ENCODE data around the gene MNT.

Gene MNT

DNA sequence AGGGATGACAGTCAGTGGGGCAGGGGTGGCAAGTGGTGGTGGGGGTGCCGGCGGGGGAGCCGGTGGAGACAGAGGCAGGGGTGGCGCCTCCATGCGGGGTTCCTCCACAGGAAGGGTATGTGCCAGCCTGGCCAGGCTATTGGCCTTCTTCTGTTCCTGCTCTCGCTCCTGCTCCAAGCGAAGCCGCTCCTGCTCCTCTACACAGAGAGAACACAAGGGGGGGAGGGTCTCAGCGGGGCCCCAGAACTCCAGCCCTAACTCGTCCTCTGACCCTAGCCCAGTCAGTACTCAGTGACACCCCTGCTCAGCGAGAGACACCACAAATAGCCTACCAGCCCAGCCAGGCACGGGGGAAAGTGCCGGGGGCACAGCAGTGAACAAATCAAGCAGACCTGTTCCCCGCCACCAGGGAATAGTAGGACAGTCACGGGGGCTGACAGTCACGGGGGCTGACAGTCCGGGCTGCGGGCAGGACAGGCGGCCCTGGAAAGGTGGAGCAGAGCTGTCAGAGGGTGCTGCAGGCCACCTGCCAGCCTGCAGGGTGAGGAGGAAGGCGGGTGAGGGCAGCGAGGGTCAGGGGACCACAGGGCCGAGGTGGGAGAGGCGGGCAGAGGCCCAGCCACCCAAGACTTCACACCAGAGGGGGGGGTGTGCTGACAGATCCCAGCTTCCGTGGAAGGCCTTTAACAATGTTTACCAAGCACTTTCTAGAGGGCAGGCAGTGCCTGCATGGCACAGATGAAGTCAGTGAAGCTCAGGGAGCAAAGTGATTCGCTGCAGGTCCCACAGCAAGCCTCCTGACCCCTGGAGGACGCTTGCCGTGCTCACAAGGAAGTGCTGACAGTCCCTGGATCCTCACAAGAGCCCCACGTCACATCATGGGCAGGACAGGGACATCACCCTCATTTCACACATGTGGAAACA is 5.3 kb downstream of the MNT start:
- no peak for DNase-seq (ENCODE audit: low read depth in 2 of 2)

GRCh38 chr17:2394775-2395201 is 6.1 kb downstream of the MNT start:
- DNase-seq (ENCODE audit: low read depth in 2 of 2) = no peak

- DNase-seq (ENCODE audit: low read depth in 2 of 2) = no peak
Measured at GRCh38 chr17:2393954-2394749, 6.7 kb downstream of the MNT start.

GRCh38 chr17:2393174-2393953 is 7.5 kb downstream of the MNT start:
- DNase-seq (ENCODE audit: low read depth in 2 of 2) = peak; percentile 87 to 92

DNA sequence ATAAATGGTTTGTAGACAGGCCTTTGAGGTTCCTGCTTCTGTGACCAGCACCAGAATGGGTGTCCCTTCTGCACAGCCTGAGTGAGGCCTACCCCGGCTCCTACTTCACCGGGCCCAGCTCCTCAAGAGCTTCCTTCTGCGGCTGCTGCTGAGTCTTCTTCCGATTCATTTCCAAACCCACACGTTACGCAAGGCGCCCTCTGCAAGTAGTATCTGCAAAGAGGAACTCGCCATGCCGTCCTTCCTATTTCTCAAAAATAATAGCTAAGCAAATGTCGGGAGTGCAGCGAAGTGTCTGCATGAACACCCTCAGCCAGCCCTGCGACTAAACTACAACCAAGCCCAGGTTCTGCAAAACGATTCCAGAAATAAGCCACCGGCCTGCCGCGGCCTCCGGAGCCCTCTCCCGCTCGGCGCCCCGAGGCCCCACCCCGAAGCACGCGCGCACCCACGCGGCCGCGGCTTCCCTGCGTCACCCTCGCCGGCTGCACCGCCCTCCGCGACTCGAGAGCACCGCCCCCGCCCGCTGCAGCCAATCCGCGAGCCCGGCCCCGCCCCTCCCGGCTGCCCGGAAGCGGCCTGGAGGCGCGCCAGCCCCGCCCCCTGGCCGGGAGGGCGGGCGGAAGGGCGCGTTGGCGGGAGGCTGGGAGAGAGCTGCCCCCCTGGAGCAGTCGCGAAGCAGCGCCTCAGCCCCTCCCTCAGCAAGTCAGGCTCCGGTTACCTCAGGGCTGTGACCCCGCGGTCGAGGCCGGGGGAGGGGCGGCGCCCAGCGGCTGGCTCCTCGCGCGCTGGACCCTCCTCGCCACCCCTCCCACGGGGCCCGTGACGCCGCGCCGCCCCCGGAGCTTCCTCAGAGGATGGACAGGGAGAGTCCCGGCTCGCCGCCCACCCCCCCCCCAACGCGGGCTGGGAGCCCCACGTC is 8.3 kb downstream of the MNT start:
- peak; percentile 98 to 100 for DNase-seq (ENCODE audit: low read depth in 2 of 2)

- no peak for DNase-seq (ENCODE audit: low read depth in 2 of 2)
Measured at GRCh38 chr17:2391597-2392251, 9.1 kb downstream of the MNT start.

DNA sequence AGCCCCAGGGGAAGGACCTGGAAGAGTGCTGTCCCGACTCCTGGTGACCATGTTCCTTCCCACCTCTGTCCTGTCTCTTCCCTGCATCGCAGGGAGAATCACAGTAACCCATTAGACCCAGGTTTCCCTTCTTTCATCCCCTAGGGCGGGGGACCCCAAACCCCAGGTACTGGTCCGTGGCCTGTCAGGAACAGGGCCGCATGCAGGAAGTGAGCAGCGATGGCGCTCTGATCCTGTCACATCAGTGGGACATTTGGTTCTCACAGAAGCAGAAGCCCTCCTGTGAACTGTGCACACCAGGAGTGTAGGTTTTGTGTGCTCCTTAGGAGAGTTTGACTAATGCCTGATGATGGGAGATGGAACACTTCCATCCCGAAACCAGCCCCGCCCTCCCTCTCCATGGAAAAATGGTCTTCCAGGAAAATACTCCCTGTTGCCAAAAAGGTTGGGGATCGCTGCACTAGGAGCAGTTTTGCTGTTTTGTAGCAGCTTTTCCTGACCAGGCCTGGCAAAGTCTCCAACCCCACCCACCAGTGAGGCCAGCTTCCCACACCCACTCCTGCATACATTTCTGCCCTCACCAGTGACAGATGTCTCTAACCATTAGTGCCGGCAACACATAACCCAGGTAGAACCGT is 10.5 kb downstream of the MNT start:
- no peak for DNase-seq (ENCODE audit: low read depth in 2 of 2)

GRCh38 chr17:2388683-2389055 is 12.2 kb downstream of the MNT start:
- DNase-seq (ENCODE audit: low read depth in 2 of 2) = no peak

- DNase-seq (ENCODE audit: low read depth in 2 of 2) = no peak
Measured at GRCh38 chr17:2388020-2388682, 12.7 kb downstream of the MNT start.

DNA sequence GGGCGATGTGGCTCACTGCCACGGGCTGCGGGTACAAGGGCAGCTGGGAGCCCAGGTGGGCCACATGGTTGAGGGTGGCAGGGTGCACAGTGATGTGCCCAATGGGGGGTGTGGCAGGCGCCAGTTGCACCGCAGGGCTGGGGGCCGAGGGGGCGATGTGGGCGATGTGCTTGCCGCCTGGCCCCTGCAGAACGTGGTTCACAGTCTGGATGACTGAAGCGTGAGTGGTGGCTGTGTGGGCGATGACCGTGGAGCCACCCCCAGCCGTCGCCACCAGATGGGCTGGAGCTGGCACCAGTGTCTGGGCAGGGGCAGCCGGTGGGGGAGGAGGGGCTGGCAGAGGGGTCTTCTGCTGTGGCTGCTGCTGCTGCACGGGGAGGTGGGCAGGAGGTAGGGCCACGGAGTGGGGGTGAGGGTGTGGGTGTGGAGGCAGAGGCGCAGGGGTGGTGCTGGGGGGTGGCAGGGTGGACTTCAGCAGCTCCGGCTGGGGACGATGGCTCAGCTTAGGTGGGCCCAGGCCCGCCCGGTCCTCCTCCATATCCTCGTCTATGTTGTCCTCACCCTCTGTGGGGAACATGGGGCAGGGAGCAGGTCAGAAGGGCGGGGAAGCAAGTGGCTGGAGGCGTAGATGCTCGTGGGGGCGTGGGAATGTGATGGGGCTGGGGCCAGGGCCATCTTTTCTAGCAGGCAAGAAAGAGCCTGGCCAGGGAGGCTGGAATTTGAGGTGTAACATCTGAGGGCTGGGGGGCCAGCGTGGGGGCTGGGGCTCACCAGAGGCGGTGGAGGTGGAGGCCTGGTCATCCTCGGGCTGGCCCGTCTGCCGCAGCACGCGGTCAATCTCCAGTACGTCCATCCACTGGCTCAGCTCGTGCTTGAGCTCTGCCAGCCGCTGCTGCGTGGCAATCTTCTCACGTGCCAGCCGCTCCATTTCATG is 13.5 kb downstream of the MNT start:
- no peak for DNase-seq (ENCODE audit: low read depth in 2 of 2)

GRCh38 chr17:2386400-2387085 is 14.3 kb downstream of the MNT start:
- DNase-seq (ENCODE audit: low read depth in 2 of 2) = no peak

GRCh38 chr17:2385240-2386210 is 15.3 kb downstream of the MNT start:
- no peak for DNase-seq (ENCODE audit: low read depth in 2 of 2)

DNA sequence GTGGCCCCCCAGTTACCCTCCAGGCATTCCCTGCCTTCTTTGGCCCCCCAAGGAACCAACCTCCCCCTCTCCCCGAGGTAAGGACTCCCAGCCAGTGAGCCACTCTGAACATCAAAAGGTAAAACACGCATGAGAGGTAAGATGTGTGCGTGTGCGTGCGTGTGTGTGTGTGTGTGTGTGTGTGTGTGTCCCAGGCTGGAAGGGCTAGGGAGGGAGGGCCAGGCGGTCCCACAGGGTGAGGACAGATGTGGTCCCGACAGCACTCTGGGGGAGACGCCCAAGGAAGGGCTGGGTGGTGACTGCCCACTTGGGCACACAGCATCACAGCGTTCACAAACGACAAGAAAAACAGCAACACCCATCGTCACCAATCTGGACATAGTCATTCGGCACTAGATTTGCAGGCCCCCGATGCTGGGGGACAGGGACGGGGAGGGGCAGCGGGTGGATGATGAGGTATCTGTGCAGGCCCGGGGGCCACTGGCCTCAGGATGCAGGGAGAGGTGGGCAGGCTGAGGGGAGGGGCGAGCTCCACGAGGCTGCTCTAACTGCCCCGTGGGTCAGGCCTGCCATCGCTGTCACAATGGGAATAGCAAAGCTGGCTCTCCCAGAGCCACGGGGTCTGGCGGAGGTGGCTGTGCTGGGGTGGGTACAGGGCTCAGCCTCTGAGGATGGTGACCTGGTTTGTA is 16.3 kb downstream of the MNT start:
- no peak for DNase-seq (ENCODE audit: low read depth in 2 of 2)

DNA sequence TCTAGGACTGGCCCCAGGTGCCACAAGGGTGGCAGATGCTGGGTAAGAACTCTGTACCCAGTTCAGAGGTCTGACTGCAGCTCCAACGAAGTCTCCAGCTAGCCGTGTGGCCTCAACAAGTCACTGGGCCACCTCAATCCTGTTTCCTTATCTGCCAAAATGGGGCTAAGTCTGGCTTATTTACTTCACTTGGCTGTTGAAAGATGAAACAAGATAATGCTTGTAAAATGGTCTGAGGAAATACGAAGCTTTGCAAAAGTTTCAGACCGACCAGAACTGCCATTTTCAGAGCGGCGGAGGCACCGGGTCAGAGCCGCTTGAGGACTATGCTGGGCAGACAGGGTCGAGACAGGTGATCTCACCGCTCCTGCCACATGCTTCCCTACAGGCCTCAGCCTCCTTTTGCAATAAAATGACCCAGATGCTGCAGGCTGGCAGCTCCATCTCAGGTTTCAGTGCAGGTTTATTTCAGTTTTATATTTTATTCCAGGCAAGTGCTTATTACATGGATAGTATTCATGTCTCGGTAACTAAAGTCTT is 17.2 kb downstream of the MNT start:
- no peak for DNase-seq (ENCODE audit: low read depth in 2 of 2)

- no peak for DNase-seq (ENCODE audit: low read depth in 2 of 2)
Measured at GRCh38 chr17:2380950-2381649, 19.8 kb downstream of the MNT start.

All from stimulated activated CD4-positive, alpha-beta T cell treated with anti-CD3 and anti-CD28 coated beads, Interleukin-1b, Interleukin-23, amount 100 ng/mL, for 4 hours (primary cell).